Astrocyte of the spinal cord (primary cell): Measurements from ENCODE around the gene DERL2.
A peak's percentile ranks its signal among the peaks of the same experiment; 100 is the strongest.

ENCODE experiments used
- DNase-seq: peaks from one replicate; pipeline ENCODE4 v3.0.0; 2011; ENCODE audit warnings: low read depth, low spot score
- H3K4me3 ChIP-seq: 2 replicates; pipeline ENCODE4 v1.5.1; 2011; ENCODE audit warnings: low read depth, mild to moderate bottlenecking, low read length, moderate library complexity
- in situ Hi-C: cut with HindIII; loops from 2 replicates; pipeline ENCODE4 v1.10.0; 2017; ENCODE audit warnings: low sequenced_read_pairs
- TF ChIP-seq, protein P1 (sequence below): IDR thresholded peaks from 2 replicates; pipeline ENCODE4 v1.5.1; 2012; ENCODE audit warnings: low read depth, mild to moderate bottlenecking, low read length, inconsistent platforms

Gene DERL2

DNA sequence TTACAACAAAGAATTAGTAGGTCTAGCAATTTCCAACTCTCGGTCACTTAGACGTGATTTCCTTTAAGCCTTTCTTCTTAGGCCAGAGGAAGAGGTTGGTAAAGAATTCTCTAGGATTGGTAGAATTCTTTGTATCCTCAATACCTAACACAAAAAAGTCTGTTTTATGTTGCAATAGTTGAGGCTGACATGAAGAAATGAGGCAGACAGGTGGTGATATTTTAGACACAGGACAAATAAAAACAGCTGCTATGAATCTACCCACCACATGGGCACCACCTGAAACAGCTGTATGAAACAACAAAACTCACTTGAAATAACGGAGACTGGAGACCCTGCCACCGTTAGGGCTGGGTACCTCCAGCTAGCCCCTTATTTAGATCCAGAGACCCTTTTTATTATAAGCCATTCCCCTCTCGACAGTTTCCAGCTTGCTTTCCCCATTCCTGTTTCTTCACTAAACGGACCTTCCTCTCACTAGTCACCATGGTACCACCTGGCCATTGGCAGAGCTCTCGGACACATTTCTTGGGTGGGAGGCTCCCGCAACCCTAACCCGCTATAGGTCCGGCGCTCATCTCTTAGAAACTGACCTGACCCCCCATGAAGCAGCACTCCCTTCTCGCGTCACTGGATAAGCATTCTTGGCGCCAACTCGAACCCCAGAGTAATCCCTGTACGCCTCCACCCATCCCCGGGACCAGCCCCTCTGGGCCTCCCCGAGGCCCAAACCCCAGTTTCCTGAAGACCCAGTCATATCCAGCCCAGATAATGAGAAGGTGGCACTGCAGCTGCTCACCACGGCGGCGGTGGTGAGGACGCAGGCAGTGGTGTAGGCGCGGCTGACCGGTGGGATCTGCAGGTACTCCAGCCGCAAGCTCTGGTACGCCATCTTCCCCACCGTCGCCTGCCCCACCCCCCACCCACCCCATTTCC is at the start of gene DERL2:
DERL2 (minus strand) TSS at position 909 of the 936 bp plus-strand sequence; CDS start at position 892, 17 bp downstream.
- TF ChIP-seq, protein P1, sequence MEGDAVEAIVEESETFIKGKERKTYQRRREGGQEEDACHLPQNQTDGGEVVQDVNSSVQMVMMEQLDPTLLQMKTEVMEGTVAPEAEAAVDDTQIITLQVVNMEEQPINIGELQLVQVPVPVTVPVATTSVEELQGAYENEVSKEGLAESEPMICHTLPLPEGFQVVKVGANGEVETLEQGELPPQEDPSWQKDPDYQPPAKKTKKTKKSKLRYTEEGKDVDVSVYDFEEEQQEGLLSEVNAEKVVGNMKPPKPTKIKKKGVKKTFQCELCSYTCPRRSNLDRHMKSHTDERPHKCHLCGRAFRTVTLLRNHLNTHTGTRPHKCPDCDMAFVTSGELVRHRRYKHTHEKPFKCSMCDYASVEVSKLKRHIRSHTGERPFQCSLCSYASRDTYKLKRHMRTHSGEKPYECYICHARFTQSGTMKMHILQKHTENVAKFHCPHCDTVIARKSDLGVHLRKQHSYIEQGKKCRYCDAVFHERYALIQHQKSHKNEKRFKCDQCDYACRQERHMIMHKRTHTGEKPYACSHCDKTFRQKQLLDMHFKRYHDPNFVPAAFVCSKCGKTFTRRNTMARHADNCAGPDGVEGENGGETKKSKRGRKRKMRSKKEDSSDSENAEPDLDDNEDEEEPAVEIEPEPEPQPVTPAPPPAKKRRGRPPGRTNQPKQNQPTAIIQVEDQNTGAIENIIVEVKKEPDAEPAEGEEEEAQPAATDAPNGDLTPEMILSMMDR, result no peak
- peak within 1 kb of the TSS; percentile 99 for H3K4me3 ChIP-seq
- DNase-seq, result peak; percentile 25
- in situ Hi-C loops, result no loop called here

DNA sequence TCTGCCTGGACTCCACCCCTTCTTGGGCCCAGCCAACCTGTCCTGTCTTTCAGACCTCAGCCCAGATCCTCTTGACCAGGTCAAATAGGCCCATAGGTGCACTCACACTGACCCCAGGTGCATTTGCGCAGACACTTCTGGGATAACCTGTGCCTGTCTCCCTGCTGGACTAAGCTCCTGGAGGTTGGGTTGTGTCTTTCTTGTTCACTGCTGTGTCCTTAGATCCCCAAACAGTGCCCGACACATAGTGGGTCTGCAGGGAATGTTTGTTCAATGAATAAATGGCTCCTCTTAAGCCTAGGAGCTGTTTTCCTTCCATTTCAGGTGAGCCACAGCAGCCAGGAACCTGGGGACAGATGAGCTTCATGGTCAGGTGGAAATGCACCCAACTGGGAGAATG is 49.5 kb upstream of the DERL2 start:
- in situ Hi-C loops, result no loop called here
- no peak overlapping the region for H3K4me3 ChIP-seq
- TF ChIP-seq, protein P1, result no peak
- no peak for DNase-seq

DNA sequence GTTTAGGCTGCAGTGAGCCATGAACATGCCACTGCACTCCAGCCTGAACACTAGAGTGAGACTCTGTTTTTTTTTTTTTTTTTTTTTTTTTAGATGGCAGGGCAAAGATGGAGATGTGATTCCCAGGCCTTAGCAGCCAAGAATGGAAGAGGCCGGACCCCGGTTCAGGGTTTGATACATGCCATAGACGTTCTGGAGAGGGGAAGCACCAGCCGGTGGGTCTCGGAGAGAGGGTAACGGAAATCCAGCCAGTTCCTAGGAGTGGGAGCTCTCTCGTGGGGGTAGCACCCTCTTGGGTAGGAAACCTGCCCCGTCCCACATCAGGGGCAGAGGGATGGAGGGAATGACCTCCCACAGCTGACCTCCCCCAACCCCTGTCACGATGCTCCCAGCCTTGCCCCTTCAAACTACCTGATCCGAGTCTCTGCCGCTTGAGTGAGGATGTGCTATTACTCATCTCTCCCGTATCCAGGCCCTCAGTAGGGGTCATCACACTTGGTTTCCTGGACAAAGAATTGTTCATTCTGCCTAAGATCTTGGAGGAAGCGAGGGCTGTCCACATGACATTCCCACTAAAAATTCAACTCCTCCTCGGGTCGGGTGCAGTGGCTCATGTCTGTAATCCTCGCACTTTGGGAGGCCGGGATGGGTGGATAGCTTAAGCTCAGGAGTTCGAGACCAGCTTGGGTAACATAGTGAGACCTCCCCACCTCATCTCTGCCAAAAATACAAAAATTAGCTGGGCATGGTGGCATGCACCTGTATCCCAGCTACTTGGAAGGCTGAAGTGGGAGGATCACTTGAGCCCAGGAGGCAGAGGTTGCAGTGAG is 47.7 kb upstream of the DERL2 start:
- TF ChIP-seq, protein P1, result no peak
- no peak for DNase-seq
- in situ Hi-C loops, result no loop called here
- H3K4me3 ChIP-seq, result no peak overlapping the region

DNA sequence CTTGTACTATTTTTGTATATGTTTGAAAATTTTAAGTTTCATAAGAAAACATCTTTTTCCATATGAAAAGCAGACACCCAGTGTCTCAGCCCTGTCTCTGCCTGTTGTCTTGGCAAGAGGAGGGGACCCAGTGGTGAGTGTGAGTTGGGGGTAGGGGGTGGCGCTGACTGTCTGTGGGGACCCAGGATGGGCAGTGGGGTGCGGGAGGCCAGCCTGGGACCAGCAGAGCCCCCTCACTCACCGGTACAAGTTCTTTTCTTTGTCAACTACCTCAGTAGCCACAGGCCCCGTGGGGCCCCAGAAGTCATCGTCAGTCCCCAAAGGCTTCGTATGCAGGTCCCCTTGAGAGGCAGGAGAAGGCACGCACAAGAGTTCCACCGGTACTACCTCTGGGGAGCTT is 46.6 kb upstream of the DERL2 start:
- no peak overlapping the region for H3K4me3 ChIP-seq
- in situ Hi-C loops, result no loop called here
- TF ChIP-seq, protein P1, result no peak
- no peak for DNase-seq

DNA sequence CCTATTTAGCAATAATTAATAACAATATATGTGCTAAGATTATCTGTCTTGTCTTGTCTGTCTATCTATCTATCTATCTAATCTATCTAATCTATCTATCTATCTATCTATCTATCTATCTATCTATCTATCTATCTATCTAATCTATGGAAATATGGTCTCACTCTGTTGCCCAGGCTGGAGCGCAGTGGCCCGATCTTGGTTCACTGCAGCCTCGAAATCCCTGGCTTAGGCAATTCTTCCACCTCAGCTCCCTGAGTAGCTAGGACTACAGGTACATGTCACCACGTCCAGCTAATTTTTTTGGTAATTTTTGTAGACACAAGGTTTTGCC is 45.1 kb upstream of the DERL2 start:
- H3K4me3 ChIP-seq, result no peak overlapping the region
- DNase-seq, result no peak
- in situ Hi-C loops, result no loop called here
- TF ChIP-seq, protein P1, result no peak

DNA sequence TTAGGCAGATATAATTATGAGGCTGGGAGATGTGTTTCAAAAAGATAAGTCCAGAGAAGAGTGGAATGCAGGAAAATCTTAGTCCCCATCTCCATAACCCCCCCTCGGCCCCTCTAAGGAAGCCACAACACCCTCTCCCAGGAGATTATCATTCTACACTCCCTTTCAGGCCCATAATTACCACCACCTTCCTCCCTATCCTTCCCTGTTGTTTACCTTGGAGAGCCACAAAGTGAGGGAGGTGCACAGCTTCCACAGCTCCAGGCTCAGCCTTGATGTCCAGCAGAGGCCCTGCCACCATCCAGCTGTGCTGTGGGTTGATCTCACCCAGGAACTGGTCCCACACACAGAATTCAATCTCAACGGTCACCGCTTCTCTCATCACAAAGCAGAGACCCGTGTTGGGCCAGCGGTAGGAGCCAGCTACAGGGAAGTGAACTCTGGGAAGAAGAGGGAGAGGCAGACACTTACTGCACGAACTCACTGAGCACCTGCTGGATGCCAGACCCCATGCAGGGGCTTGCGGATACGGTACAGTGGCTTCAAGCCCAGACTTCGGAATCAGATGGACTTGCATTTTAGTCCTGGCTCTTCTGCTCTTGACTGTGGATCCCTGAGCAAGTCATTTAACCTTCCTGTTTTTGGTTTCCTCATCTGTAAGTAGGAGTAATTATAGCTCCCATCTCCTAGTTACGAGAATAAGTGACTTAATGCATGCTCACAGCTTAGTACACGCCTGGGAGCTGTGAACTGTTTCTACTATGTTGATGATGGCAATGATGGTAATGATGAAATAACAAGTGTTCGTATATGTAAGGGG is 44.5 kb upstream of the DERL2 start:
- in situ Hi-C loops, result no loop called here
- DNase-seq, result no peak
- H3K4me3 ChIP-seq, result no peak overlapping the region
- TF ChIP-seq, protein P1, result no peak
